GM23248 (cell line): ENCODE results near the gene ERCC6L.

Experiments
- EZH2 ChIP-seq: fragments of 200-600 bp; sonication (generic); IDR thresholded peaks from 2 replicates; pipeline ENCODE4 v1.6.1; 2018; ENCODE audit warnings: antibody characterized with exemption, mild to moderate bottlenecking; ENCODE audit not compliant: insufficient read depth, poor library complexity, severe bottlenecking
- EZH2phosphoT487 ChIP-seq: fragments of 200-600 bp; sonication (generic); IDR thresholded peaks from 2 replicates; pipeline ENCODE4 v1.6.1; 2018; ENCODE audit warnings: antibody characterized with exemption, moderate library complexity, mild to moderate bottlenecking, low read depth; ENCODE audit not compliant: insufficient read depth

DNA sequence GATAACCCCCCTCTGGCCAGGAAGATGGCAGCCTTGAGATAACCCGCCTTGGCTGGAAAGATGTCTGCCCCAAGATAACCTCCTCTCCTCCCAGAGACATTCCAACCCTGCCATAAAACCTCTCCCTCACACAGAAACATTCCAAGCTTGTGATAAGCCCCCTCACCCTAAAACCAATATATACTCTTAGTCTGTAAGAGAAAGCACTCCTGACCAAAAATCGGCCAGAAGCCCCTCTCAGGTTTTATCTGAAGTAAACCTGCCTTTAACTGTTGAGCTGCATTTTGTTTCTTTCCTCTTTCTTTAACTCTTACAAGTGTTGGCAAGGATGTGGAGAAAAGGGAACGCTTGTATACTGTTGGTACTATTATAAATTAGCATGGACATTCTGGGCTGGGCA, 8.5 kb downstream of the ERCC6L start:
- TF ChIP-seq EZH2 (no peak), EZH2phosphoT487 (no peak)
